GM19043 (cell line): ENCODE results near the gene TMEM132A.
"Not testable (repeated sequence)": the region's sequence is repeated elsewhere in the genome, so short reads cannot be mapped to it uniquely, and the experiment has no call there.

Experiments used
- ATAC-seq: cut with Tn5 transposase; IDR thresholded peaks from one replicate; pipeline ENCODE4 v1.9.1; 2021; ENCODE audit warnings: low read depth; ENCODE audit not compliant: unreplicated experiment

Gene TMEM132A

GRCh38 chr11:60902625-60903024, 21.6 kb upstream of the TMEM132A start:
- ATAC-seq, result no peak

- no peak for ATAC-seq
Measured at GRCh38 chr11:60905047-60905446, 19.2 kb upstream of the TMEM132A start.

- ATAC-seq, result no peak
Measured at GRCh38 chr11:60905551-60906113, 18.6 kb upstream of the TMEM132A start.

- ATAC-seq, result peak; percentile 73
Measured at GRCh38 chr11:60906132-60906972, 17.9 kb upstream of the TMEM132A start, which contains the start of gene PRPF19. Gene PRPF19, minus strand, starts transcription at chr11:60906585. Its CDS starts 203 bp downstream, at chr11:60906382.

GRCh38 chr11:60908803-60909202, 15.5 kb upstream of the TMEM132A start:
- no peak for ATAC-seq

GRCh38 chr11:60909680-60910280, 14.5 kb upstream of the TMEM132A start:
- not testable (repeated sequence) for ATAC-seq

GRCh38 chr11:60910281-60910687, 14.0 kb upstream of the TMEM132A start:
- peak; percentile 36 for ATAC-seq

- no peak for ATAC-seq
Measured at GRCh38 chr11:60910711-60911380, 13.4 kb upstream of the TMEM132A start.

- ATAC-seq, result no peak
Measured at GRCh38 chr11:60912223-60912850, 11.9 kb upstream of the TMEM132A start.

GRCh38 chr11:60912851-60913528, 11.3 kb upstream of the TMEM132A start:
- no peak for ATAC-seq

GRCh38 chr11:60913793-60914632, 10.2 kb upstream of the TMEM132A start, which contains the start of gene TMEM109:
Gene TMEM109, plus strand, starts transcription at chr11:60914158. Its CDS starts 5,536 bp downstream, at chr11:60919694.
- peak; percentile 40 for ATAC-seq

GRCh38 chr11:60914633-60915247, 9.5 kb upstream of the TMEM132A start:
- no peak for ATAC-seq

GRCh38 chr11:60915248-60915914, 8.9 kb upstream of the TMEM132A start:
- ATAC-seq, result peak; percentile 51

GRCh38 chr11:60916669-60917206, 7.5 kb upstream of the TMEM132A start:
- no peak for ATAC-seq

GRCh38 chr11:60917267-60917666, 7.0 kb upstream of the TMEM132A start:
- ATAC-seq, result no peak

GRCh38 chr11:60918251-60918938, 5.9 kb upstream of the TMEM132A start:
- no peak for ATAC-seq

- no peak for ATAC-seq
Measured at GRCh38 chr11:60918939-60919265, 5.4 kb upstream of the TMEM132A start.
